ENCODE results near the gene FAM136A. TPM values are rescaled to one million over a fixed set of nuclear protein-coding genes. Genes with fewer than 3 reads are reported as not detected.

FAM136A gene
- total RNA-seq, 2 donors from 2014 or later, result 19.2 to 24.7 TPM

Small RNAs within 50 kb of the gene (microRNA-seq; reads per million reads assigned to microRNA genes)
- gene MIR1285-2 (ENCODE audit: borderline microRNAs expressed in 2 of 2), result 0 reads per million in 2 donors

Other genes starting within 250 kb of the FAM136A start
- 100 to 1,000 TPM; 238 to 269 TPM for gene PCBP1, start 214.6 kb downstream of the FAM136A start, total RNA-seq
- 10 to 100 TPM; 13.1 to 17.8 TPM for gene C2orf42, start 111.0 kb downstream of the FAM136A start, total RNA-seq
- gene TIA1, start 53.4 kb downstream of the FAM136A start, total RNA-seq, result 10 to 100 TPM; 53.4 to 77.3 TPM
- gene PCYOX1, start 43.9 kb downstream of the FAM136A start, total RNA-seq, result 10 to 100 TPM; 46.2 to 80.4 TPM
- gene SNRPG, start 8.3 kb downstream of the FAM136A start, total RNA-seq, result 100 to 1,000 TPM; 133 to 139 TPM